HG03159 (cell line): ENCODE measurements around the gene GATA2.

Source experiments
- ATAC-seq: cut with Tn5 transposase; IDR thresholded peaks from one replicate; pipeline ENCODE4 v1.9.1; 2021; ENCODE audit warnings: mild to moderate bottlenecking, moderate library complexity; ENCODE audit not compliant: unreplicated experiment

The GATA2 gene

GRCh38 chr3:128492671-128493569, at the start of gene GATA2:
Gene GATA2 (minus strand): TSS chr3:128493201. CDS start chr3:128487031, 6,170 bp downstream.
- ATAC-seq: no peak

- ATAC-seq: no peak
Observed at GRCh38 chr3:128541246-128541645, 48.2 kb upstream of the GATA2 start.

GRCh38 chr3:128539376-128539775, 46.4 kb upstream of the GATA2 start:
- no peak for ATAC-seq

- ATAC-seq: no peak
Observed at GRCh38 chr3:128537091-128537703, 44.2 kb upstream of the GATA2 start.

GRCh38 chr3:128532012-128532983, 39.3 kb upstream of the GATA2 start:
- ATAC-seq: no peak

- ATAC-seq: no peak
Observed at GRCh38 chr3:128524374-128525299, 31.6 kb upstream of the GATA2 start.

- no peak for ATAC-seq
Observed at GRCh38 chr3:128523591-128523990, 30.6 kb upstream of the GATA2 start.

GRCh38 chr3:128521715-128522114, 28.7 kb upstream of the GATA2 start:
- no peak for ATAC-seq

GRCh38 chr3:128518587-128519490, 25.8 kb upstream of the GATA2 start:
- ATAC-seq: no peak

- no peak for ATAC-seq
Observed at GRCh38 chr3:128517648-128518047, 24.6 kb upstream of the GATA2 start.

- no peak for ATAC-seq
Observed at GRCh38 chr3:128515967-128516366, 23.0 kb upstream of the GATA2 start.

- ATAC-seq: no peak
Observed at GRCh38 chr3:128508852-128509251, 15.9 kb upstream of the GATA2 start.

GRCh38 chr3:128506754-128507153, 13.8 kb upstream of the GATA2 start:
- ATAC-seq: no peak

- ATAC-seq: no peak
Observed at GRCh38 chr3:128505771-128506170, 12.8 kb upstream of the GATA2 start.

GRCh38 chr3:128504963-128505730, 12.1 kb upstream of the GATA2 start:
- no peak for ATAC-seq

- no peak for ATAC-seq
Observed at GRCh38 chr3:128504533-128504915, 11.5 kb upstream of the GATA2 start.

- ATAC-seq: no peak
Observed at GRCh38 chr3:128503751-128504532, 10.9 kb upstream of the GATA2 start.
